Islet precursor cell (in vitro differentiated cells): Measurements from ENCODE around the gene KCNMB2.
A peak's percentile ranks its signal among the peaks of the same experiment; 100 is the strongest.

Experiments
- DNase-seq: peaks from one replicate; pipeline ENCODE4 v3.0.0-alpha.2; 2018

The KCNMB2 gene

DNA sequence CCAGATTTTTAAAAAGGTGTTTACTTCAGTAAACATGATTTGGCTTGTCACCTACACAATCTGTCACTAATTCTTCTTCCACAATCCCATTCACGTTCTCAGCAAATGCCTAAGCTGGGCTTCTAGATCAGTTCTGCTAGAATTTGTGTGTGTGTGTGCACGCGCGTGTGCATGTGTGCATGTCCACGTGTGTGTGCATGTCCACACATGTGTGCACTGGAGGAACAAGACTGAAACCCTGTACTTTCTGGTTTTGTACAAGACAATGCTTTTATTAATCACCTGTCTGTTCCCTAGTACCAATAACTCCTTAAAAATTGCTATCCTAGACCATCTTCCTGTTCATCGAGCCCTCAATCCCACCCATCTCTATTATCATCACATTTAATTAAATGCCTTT, 229.2 kb downstream of the KCNMB2 start:
- DNase-seq, result no peak

DNA sequence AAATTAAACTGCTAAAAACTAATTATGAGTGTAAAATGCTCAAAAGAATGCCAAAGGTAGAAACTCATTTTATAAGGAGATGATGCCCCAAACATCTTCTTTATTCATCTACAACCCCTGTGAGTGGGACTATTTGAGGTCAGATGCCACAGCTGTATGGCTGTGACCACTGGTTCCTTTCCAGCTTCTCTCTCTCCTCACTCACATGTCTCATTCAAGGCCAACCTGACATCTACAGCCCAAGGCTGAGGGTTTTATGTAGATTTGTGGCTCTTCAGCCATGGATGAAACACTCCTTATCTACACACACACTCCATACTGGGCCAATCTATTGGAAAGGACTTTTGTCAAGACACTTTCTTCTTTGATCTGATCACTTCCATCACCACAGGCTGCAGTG, 231.3 kb downstream of the KCNMB2 start:
- no peak for DNase-seq

GRCh38 chr3:178768072-178768864, 232.0 kb downstream of the KCNMB2 start:
- DNase-seq, result no peak

GRCh38 chr3:178771511-178771910, 235.3 kb downstream of the KCNMB2 start:
- DNase-seq, result no peak

DNA sequence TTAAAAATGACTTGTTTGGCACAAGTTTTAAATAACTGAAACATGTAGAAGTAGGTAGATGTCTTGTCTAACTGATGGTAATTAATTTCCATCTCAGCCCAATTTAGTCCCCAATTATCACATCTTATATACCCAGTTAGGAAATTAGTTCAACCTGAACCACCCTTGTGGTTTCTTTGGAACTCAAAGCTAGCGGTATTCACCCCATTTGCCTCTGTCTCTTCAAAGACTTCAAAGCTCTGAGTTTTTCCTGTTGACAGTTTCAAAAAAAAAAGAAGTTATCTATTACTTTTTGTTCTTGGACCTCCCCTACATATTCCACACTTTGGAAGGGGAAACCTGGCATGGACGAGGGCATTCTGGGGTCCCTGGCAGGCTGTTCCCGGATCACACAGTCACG, 236.5 kb downstream of the KCNMB2 start:
- DNase-seq, result no peak

DNA sequence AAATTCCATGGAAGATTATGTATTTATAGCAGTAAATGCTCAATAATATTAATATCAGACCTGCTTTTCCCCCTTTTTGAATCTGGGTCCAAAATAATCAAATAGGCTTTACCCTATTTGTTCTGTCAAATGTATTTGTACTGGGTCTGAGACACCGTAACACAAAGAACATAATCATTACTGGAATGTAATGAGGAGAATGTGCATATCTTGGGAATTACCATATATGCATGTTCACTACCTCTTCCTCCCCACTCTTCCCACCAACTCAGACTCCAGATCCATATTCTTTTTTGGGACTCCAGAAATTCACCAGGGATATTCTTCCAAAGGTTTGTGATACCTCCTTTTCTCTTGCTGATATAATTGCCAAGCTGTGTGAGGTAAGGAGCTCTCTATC, 237.1 kb downstream of the KCNMB2 start:
- no peak for DNase-seq

GRCh38 chr3:178777718-178778411, 241.6 kb downstream of the KCNMB2 start:
- DNase-seq, result no peak

DNA sequence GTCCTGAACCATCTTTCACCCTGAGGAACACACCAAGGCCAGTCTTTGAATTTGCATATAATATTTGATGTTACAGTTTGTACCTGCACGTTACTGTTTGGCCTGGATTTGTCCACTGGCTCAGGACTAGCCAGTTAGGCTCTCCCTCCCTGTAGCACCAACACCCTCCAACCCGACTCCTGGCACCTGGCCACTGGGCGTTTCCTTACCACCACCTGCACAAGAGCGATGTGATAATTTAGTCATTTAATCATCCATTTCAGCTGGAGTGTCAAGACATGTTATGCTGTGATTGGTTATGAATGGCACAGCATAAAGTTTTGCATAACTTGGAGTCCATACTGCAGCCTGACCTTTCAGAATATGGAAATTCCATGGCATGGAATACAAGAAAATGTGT, 242.4 kb downstream of the KCNMB2 start:
- DNase-seq, result no peak

DNA sequence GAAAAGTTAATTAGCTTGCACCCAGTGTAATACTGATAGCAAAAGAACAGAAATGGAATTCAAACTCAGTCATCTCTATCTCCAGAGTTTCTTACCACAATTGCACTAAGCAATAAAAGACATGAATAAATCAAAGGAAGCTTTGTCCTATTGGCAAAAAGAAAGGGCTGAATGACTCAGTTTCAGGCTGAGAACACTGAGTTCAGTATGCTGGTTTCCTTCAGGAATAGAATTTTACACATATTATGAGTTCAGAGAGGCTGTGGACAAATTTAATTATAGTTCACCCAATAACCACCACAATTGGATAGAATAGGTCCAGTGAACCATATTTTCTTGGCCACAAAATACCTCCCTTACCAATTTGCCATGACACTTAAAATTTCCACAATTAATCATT, 249.7 kb downstream of the KCNMB2 start:
- DNase-seq, result no peak

GRCh38 chr3:178787960-178788359, 251.7 kb downstream of the KCNMB2 start:
- no peak for DNase-seq

DNA sequence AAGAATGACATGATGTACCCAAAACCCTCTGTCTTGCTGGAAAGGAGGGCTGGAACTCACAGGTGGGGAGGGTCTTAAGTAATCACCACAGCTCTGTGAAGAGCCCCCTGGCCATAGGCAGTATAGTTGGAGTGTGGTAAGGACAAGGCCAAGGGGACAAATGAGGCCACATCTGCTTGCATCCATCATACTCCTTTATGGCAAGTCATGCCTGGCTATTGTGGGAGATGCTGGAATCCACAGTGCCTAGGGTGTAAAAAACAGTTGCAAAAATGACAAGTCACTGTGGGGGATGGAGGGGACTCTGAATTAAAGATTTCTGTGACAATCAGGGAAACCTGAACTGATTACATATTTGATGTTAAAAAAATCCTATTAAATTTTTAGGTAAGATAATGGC, 258.5 kb downstream of the KCNMB2 start:
- DNase-seq, result no peak

DNA sequence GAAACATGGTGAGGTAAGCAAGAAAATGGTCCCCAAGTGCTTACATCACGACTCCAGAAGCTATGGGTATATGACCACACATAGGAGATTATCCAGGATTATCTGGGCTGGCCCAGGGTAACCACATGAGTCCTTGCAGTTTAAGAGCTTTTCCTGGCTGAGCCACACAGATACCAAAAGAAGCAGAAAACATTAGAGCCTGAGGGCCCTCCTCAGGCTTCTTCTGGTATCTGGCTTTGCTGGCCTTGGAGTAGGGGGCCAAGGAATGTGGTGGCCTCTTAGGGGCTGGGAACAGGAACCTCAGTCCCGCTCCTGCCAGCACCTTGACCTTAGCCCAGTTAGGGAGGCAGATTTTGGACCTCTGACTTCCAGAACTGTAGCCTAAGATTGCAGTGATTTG, 259.1 kb downstream of the KCNMB2 start:
- DNase-seq, result peak; percentile 89

GRCh38 chr3:178802259-178802658, 266.0 kb downstream of the KCNMB2 start:
- DNase-seq, result no peak

- DNase-seq, result no peak
These were observed 266.9 kb downstream of the KCNMB2 start for GRCh38 chr3:178802993-178803693.

DNA sequence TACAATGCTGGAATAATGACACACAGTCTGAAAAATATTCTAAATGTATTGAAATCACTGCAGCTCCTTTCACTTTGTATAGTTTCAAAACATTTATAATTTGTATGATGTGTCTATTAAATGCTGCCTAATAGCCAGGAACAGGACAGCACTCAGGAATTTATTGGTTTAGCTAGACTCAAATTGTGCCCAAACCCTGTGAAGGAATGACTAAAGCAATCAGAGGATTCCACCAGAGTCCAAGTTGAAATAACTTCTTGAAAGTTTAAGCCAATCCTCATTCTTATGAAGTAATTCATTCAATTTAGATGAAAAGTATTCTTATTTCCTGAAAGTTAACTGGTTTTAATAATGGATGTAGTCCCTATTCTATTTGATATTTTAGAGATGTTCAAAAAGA, 268.4 kb downstream of the KCNMB2 start:
- DNase-seq, result no peak

DNA sequence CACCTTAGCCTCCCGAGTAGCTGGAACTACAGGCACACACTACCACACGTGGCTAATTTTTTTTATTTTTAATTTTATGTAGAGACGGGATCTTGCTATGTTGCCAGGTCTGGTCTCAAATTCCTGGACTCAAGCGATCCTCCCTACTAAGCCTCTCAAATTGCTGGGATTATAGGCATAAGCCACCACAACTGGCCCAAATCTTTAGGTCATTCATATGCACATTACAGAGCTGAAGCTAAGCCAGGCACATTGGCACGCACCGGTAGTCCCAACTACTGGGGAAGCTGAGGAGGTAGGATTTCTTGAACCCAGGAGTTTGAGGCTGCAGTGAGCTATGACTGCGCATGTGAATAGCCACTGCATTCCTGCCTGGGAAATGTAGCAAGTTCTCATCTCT, 269.5 kb downstream of the KCNMB2 start:
- DNase-seq, result no peak

- no peak for DNase-seq
These were observed 270.4 kb downstream of the KCNMB2 start for GRCh38 chr3:178806651-178807050.

DNA sequence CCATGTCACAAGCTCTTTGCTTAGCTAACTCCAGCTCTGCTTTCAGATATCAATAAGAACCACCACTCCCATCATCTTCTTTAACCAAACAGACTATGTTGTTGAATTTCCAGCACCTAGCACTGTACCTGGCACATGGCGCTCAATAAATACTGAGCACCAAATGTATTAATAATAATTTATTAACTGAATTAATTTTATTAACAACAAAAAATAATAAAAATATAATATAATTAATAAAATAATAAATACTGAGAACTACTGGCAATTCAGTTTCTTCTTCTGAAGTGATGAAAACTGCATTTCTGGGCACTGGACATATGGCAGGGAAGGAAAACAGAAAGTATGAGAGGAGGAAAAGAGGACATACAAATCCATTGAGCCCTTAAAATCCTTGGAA, 271.5 kb downstream of the KCNMB2 start:
- no peak for DNase-seq

GRCh38 chr3:178808748-178809147, 272.5 kb downstream of the KCNMB2 start:
- no peak for DNase-seq

DNA sequence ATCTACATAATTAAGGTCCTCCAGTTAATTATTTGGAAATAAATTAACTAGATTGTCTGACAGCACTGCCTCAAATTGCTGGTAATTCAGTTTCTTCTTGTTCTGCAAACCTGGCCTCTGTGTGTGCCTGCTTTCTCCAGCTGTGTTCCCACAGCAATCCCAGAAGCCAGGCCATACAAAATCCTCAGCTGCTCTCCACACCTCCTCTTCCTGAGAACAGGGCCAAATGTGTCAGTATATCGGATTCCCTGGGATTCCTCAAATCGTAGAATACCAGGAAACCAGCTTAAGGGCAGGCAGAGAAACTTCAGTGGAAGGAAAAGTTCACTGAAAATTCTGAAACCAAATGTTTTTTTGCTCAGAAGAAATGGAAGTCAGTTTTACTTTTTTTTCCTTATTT, 273.9 kb downstream of the KCNMB2 start:
- DNase-seq, result no peak

DNA sequence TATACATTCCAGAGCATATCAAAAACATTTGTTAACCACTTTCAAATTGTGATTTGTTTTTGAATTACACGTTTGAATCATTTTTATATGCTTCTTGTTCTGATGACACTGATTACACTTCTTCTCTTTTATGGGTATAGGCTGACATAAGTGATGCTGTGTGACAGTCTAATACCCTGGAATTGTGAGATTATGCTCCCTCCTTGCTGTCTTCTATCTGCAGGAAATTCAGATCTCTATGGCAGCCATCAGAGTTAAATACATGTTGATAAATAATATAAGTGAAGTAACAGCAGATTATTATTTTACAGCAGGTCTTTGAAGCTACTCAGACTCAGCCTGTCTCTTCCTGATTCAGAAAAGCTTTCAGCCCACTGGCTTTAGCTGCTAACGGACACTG, 286.5 kb downstream of the KCNMB2 start:
- no peak for DNase-seq

DNA sequence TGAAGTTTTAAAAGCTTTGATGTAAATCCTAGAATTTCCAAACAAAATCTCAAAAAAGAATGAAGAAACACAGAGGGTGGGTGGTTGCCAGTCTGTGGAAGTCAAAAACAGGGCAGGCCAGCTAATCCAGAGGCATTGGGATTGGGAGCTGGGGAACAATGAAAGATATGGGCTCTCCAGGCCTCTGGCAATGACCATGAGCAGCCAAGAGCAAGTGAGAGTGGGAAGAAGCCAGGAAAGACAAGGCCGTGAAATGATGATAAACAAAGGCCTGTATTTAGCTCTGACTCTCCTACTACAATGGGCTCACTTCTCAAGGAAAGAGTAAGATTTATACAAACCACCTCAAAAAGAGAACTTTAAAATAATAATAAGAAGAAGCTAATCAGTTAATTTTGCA, 286.9 kb downstream of the KCNMB2 start:
- DNase-seq, result no peak

DNA sequence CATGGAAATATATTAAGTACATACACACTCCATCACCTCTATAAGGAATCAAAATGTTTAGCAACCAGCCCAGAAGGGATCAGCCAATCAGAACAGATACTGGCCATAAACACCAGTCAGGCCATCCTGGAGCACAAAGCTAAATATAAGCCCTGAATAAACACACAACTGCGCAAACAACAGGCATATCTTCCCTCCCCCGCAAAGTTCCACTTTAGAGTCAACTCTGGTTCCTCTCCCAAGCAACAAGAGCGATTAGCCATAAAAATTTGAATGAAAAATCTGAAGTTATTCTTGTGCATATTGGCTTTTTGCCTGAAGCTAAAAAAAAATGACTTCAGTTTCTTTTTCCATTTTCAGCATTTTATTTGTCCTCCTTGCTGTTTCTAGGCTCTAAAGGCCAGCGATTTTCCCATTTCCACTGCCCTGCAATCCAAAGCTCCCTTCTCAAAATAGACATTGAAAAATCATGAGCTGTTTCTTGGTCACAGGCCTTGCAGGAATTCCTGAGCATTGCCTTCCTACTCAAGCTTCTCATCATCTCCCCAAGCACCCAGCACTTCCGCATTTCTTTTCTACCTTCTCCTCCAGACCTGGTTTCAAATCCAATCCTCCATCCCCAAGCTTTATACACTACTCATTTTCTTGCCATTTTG, 287.5 kb downstream of the KCNMB2 start:
- no peak for DNase-seq
